ENCODE measurements around the gene PIGL.

PIGL gene

GRCh38 chr17:16212793-16213192 is 4.2 kb upstream of the PIGL start:
- TF ChIP-seq GABPA (IDR thresholded peaks at IDR 0.05; ENCODE audit: low read depth) (no peak), SPI1 (IDR thresholded peaks at IDR 0.05; ENCODE audit: borderline replicate concordance, low read depth) (no peak), REST (IDR thresholded peaks at IDR 0.05; ENCODE audit: insufficient replicate concordance, low read depth) (no peak), POLR2AphosphoS5 (IDR thresholded peaks at IDR 0.05; ENCODE audit: low read depth) (no peak)
- TF ChIP-seq, protein P1, sequence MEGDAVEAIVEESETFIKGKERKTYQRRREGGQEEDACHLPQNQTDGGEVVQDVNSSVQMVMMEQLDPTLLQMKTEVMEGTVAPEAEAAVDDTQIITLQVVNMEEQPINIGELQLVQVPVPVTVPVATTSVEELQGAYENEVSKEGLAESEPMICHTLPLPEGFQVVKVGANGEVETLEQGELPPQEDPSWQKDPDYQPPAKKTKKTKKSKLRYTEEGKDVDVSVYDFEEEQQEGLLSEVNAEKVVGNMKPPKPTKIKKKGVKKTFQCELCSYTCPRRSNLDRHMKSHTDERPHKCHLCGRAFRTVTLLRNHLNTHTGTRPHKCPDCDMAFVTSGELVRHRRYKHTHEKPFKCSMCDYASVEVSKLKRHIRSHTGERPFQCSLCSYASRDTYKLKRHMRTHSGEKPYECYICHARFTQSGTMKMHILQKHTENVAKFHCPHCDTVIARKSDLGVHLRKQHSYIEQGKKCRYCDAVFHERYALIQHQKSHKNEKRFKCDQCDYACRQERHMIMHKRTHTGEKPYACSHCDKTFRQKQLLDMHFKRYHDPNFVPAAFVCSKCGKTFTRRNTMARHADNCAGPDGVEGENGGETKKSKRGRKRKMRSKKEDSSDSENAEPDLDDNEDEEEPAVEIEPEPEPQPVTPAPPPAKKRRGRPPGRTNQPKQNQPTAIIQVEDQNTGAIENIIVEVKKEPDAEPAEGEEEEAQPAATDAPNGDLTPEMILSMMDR (IDR thresholded peaks at IDR 0.05; ENCODE audit: insufficient read depth, low read length), result no peak
- DNase-seq (ENCODE audit: low read depth in 1 of 2, low spot score in 1 of 2), result no peak
- no peak overlapping the region for H3K27ac ChIP-seq (replicated peaks)

GRCh38 chr17:16214190-16215001 is 2.6 kb upstream of the PIGL start:
- Histone ChIP-seq H3K4me3 (replicated peaks; ENCODE audit: insufficient read depth, low read length) (peak overlapping the region; percentile 64), H3K27ac (replicated peaks) (peak overlapping the region; percentile 99), H3K27me3 (ENCODE audit: insufficient read depth, poor library complexity, severe bottlenecking) (no peaks in the 10 kb centered on the region)
- DNase-seq (ENCODE audit: low read depth in 1 of 2, low spot score in 1 of 2), result no peak
- no peak for TF ChIP-seq GABPA (IDR thresholded peaks at IDR 0.05; ENCODE audit: low read depth)
- no peak for TF ChIP-seq REST (IDR thresholded peaks at IDR 0.05; ENCODE audit: insufficient replicate concordance, low read depth)
- TF ChIP-seq SPI1 (IDR thresholded peaks at IDR 0.05; ENCODE audit: borderline replicate concordance, low read depth), result no peak
- TF ChIP-seq, protein P1 (IDR thresholded peaks at IDR 0.05; ENCODE audit: insufficient read depth, low read length), result no peak
- no peak for TF ChIP-seq POLR2AphosphoS5 (IDR thresholded peaks at IDR 0.05; ENCODE audit: low read depth)

More at GRCh38 chr17:16212793-16213192, 4.2 kb upstream of the PIGL start:
- Histone ChIP-seq H3K4me3 (replicated peaks; ENCODE audit: insufficient read depth, low read length) (no peak overlapping the region), H3K27me3 (ENCODE audit: insufficient read depth, poor library complexity, severe bottlenecking) (no peaks in the 10 kb centered on the region)

DNA sequence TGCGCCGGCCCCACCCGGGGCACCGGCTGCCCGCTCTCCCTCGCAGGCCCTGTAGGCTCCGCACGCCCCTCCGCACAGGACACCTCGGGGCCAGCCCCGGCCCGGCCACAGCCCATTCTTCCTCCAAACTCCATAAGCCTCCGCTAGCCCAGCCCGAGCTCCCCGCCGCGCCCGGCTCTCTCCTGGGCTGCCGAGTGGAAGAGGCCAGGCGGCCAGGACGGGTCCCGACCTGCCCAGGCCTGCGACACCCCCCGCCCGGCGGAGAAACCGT is 2.1 kb upstream of the PIGL start:
- DNase-seq (ENCODE audit: low read depth in 1 of 2, low spot score in 1 of 2), result peak in 1 of 2 experiments; percentile 14
- Histone ChIP-seq H3K4me3 (replicated peaks; ENCODE audit: insufficient read depth, low read length) (peak overlapping the region; percentile 64), H3K27me3 (ENCODE audit: insufficient read depth, poor library complexity, severe bottlenecking) (no peaks in the 10 kb centered on the region), H3K27ac (replicated peaks) (peak overlapping the region; percentile 99)
- TF ChIP-seq, protein P1 (IDR thresholded peaks at IDR 0.05; ENCODE audit: insufficient read depth, low read length), result no peak
- TF ChIP-seq SPI1 (IDR thresholded peaks at IDR 0.05; ENCODE audit: borderline replicate concordance, low read depth), result no peak
- TF ChIP-seq GABPA (IDR thresholded peaks at IDR 0.05; ENCODE audit: low read depth), result no peak
- TF ChIP-seq POLR2AphosphoS5 (IDR thresholded peaks at IDR 0.05; ENCODE audit: low read depth), result no peak
- TF ChIP-seq REST (IDR thresholded peaks at IDR 0.05; ENCODE audit: insufficient replicate concordance, low read depth), result no peak

All from HL-60 (cell line).